Esophagus muscularis mucosa (tissue), 4 donors: Measurements from ENCODE around the gene IQCK.

ENCODE experiments used
- CTCF ChIP-seq, 3 experiments: fragments of 200-600 bp in 2 of 3; fragments of 450-650 bp in 1 of 3; sonication (generic) in 2 of 3; IDR thresholded peaks; one replicate each; pipeline ENCODE4 v1.5.1; 2017 to 2019; ENCODE audit warnings: antibody characterized with exemption in 3 of 3, mild to moderate bottlenecking in 2 of 3, moderate library complexity in 1 of 3
- EP300 ChIP-seq: sonication (generic); formaldehyde crosslinking; IDR thresholded peaks from one replicate; pipeline ENCODE4 v1.6.1; 2017; ENCODE audit warnings: antibody characterized with exemption
- POLR2A ChIP-seq: fragments of 450-650 bp; IDR thresholded peaks from one replicate; pipeline ENCODE4 v1.6.1; 2017; ENCODE audit warnings: antibody characterized with exemption, moderate library complexity, mild to moderate bottlenecking, low read depth
- POLR2AphosphoS5 ChIP-seq, 2 donors: sonication (generic); formaldehyde crosslinking; IDR thresholded peaks; one replicate each; pipeline ENCODE4 v1.6.1; 2017; ENCODE audit warnings: antibody characterized with exemption in 2 of 2

- TF ChIP-seq CTCF (IDR thresholded peaks at IDR 0.05) (no peak), POLR2A (no peak), EP300 (no peak), POLR2AphosphoS5 (IDR thresholded peaks at IDR 0.05) (no peak)
Observed at GRCh38 chr16:19774024-19774423, 56.0 kb downstream of the IQCK start.
